GM12878 (cell line): ENCODE data around the gene ZNF79. TPM values are rescaled to one million over a fixed set of nuclear protein-coding genes. Genes with fewer than 3 reads are reported as not detected.

Experiments used
- ATAC-seq: fragments of 200-7000 bp; cut with Tn5 transposase; 3 replicates; pipeline ENCODE4 v1.9.1; 2020; ENCODE audit warnings: mild to moderate bottlenecking, moderate library complexity
- BruUV-seq: library from RNA; stranded (reverse); fragments of 400-500 nt; replicated peaks from 2 replicates; lab custom pipeline; 2021; lab: Mats Ljungman, UMichigan
- CTCF ChIA-PET: fragments of 300-600 bp; sonication (Branson Sonifier 250); formaldehyde crosslinking; extraction: SDS; loops from one replicate; lab custom pipeline; 2021; ENCODE audit warnings: inconsistent platforms; lab: Yijun Ruan, JAX
- POLR2A ChIA-PET: fragments of 350-600 bp; formaldehyde crosslinking; extraction: SDS; loops from one replicate; lab custom pipeline; 2021; ENCODE audit warnings: inconsistent platforms; lab: Charles Lee
- RAD21 ChIA-PET: fragments of 300-600 bp; sonication (Branson Sonifier 250); formaldehyde crosslinking; loops from one replicate; lab custom pipeline; 2023; ENCODE audit warnings: antibody characterized with exemption; ENCODE audit not compliant: unreplicated experiment; lab: Charles Lee
- SMC1A ChIA-PET: fragments of 300-600 bp; sonication (Branson Sonifier 250); formaldehyde crosslinking; loops from one replicate; lab custom pipeline; 2023; ENCODE audit not compliant: unreplicated experiment, uncharacterized antibody; lab: Charles Lee
- DNase-seq: peaks from one replicate; pipeline ENCODE4 v3.0.0-alpha.2; 2011; ENCODE audit warnings: low read depth, low spot score
- FAIRE-seq: peaks from 3 replicates; lab custom pipeline; 2011; peaks lifted over from hg19 to GRCh38; lab: Jason Lieb, UNC
- H2AFZ ChIP-seq: 2 replicates; pipeline ENCODE4 v1.6.0; 2011; ENCODE audit warnings: low read depth, low read length, control low read depth; ENCODE audit not compliant: control insufficient read depth
- H3K27ac ChIP-seq: 2 replicates; pipeline ENCODE4 v1.5.1; 2011; ENCODE audit warnings: control low read depth; ENCODE audit not compliant: control insufficient read depth, insufficient read depth
- H3K27me3 ChIP-seq, 2 experiments: replicated peaks in 1 of 2; 2 replicates each; pipeline versions ENCODE4 v1.6.0 to v1.6.1; 2011; ENCODE audit warnings: low read length in 1 of 2; ENCODE audit not compliant: control insufficient read depth in 2 of 2, insufficient read depth in 2 of 2
- H3K36me3 ChIP-seq, 2 experiments: 2 replicates each; pipeline ENCODE4 v1.5.1; 2011; ENCODE audit warnings: low read length in 1 of 2; ENCODE audit not compliant: control insufficient read depth in 2 of 2, insufficient read depth in 2 of 2
- H3K4me1 ChIP-seq: 2 replicates; pipeline ENCODE4 v1.6.1; 2011; ENCODE audit warnings: mild to moderate bottlenecking, low read length, moderate library complexity, mixed read lengths; ENCODE audit not compliant: control insufficient read depth, insufficient read depth
- H3K4me2 ChIP-seq: 2 replicates; pipeline ENCODE4 v1.6.0; 2011; ENCODE audit warnings: control low read depth; ENCODE audit not compliant: control insufficient read depth, insufficient read depth
- H3K4me3 ChIP-seq: fragments of 200-600 bp; sonication (generic); 2 replicates; pipeline ENCODE4 v1.5.1; 2016
- H3K79me2 ChIP-seq: 2 replicates; pipeline ENCODE4 v1.6.0; 2011; ENCODE audit warnings: low read length; ENCODE audit not compliant: control insufficient read depth, insufficient read depth
- H3K9ac ChIP-seq: 2 replicates; pipeline ENCODE4 v1.8.0; 2011; ENCODE audit warnings: low read length, control low read depth, mixed read lengths; ENCODE audit not compliant: control insufficient read depth, insufficient read depth
- H3K9me3 ChIP-seq: replicated peaks from 3 replicates; pipeline ENCODE4 v1.5.1; 2011; ENCODE audit warnings: mild to moderate bottlenecking, low read length; ENCODE audit not compliant: control insufficient read depth, insufficient read depth
- H4K20me1 ChIP-seq: 2 replicates; pipeline ENCODE4 v1.6.0; 2011; ENCODE audit not compliant: control insufficient read depth, insufficient read depth
- BCLAF1 ChIP-seq: fragments of 450-650 bp; IDR thresholded peaks from 2 replicates; pipeline ENCODE4 v1.6.1; 2017; ENCODE audit warnings: antibody characterized with exemption, mild to moderate bottlenecking, moderate library complexity
- BRCA1 ChIP-seq: IDR thresholded peaks from 2 replicates; pipeline ENCODE4 v1.6.1; 2011; ENCODE audit warnings: low read depth, low read length, improper control_type of control experiment
- MYC ChIP-seq: IDR thresholded peaks from 2 replicates; pipeline ENCODE4 v1.6.1; 2011; ENCODE audit warnings: mild to moderate bottlenecking, low read length, moderate library complexity, inconsistent platforms; ENCODE audit not compliant: insufficient read depth, insufficient replicate concordance, insufficient read length, severe bottlenecking
- NFYB ChIP-seq: IDR thresholded peaks from 2 replicates; pipeline ENCODE4 v1.6.1; 2011; ENCODE audit warnings: low read depth, mild to moderate bottlenecking, low read length, improper control_type of control experiment, moderate library complexity; ENCODE audit not compliant: insufficient read depth
- PAX5 ChIP-seq: IDR thresholded peaks from 2 replicates; pipeline ENCODE4 v1.6.1; 2011; ENCODE audit warnings: low read depth, low read length, borderline replicate concordance
- POLR2A ChIP-seq: IDR thresholded peaks from 2 replicates; pipeline ENCODE4 v1.6.1; 2011; ENCODE audit warnings: low read depth, mild to moderate bottlenecking, low read length
- PRDM15 ChIP-seq: fragments of 450-650 bp; formaldehyde crosslinking; IDR thresholded peaks from 2 replicates; pipeline ENCODE4 v1.4.0; 2020; ENCODE audit warnings: mild to moderate bottlenecking, moderate library complexity
- RB1 ChIP-seq: fragments of 450-650 bp; formaldehyde crosslinking; IDR thresholded peaks from 2 replicates; pipeline ENCODE4 v1.6.1; 2017; ENCODE audit warnings: mild to moderate bottlenecking, borderline replicate concordance
- REST ChIP-seq: IDR thresholded peaks from 2 replicates; pipeline ENCODE4 v1.6.1; 2012; ENCODE audit warnings: mild to moderate bottlenecking, low read depth, low read length
- SMC3 ChIP-seq: IDR thresholded peaks from 2 replicates; pipeline ENCODE4 v1.6.1; 2011; ENCODE audit warnings: low read length, improper control_type of control experiment, borderline replicate concordance
- SREBF1 ChIP-seq: IDR thresholded peaks from 2 replicates; pipeline ENCODE4 v1.6.1; 2012; ENCODE audit warnings: mild to moderate bottlenecking, low read length
- SRF ChIP-seq, 2 experiments: IDR thresholded peaks; 2 replicates each; pipeline ENCODE4 v1.6.1; 2011; ENCODE audit warnings: low read depth in 2 of 2, low read length in 2 of 2, mild to moderate bottlenecking in 1 of 2, moderate library complexity in 1 of 2
- WGBS: methylation state at CpG from one replicate; pipeline ENCODE4 v1.1.6; 2016; ENCODE audit warnings: low lambda C conversion rate; ENCODE audit not compliant: insufficient replicate concordance, insufficient coverage; ENCODE audit errors: missing lambda C conversion rate; 5-methylcytosine and 5-hydroxymethylcytosine counted together
- in situ Hi-C: fragments of 300-500 bp; cut with MboI; formaldehyde crosslinking; loops from 9 replicates; pipeline ENCODE4 v1.14.3; 2018; ENCODE audit warnings: mixed read lengths
- intact Hi-C: fragments of 100-400 bp; cut with micrococcal nuclease; formaldehyde crosslinking; loops from one replicate; pipeline ENCODE4 v1.14.2; 2022; ENCODE audit not compliant: unreplicated experiment
- polyA plus RNA-seq, 11 experiments: library from polyadenylated mRNA; depleted of rRNA in 4 of 11; unstranded in 6 of 11; stranded (reverse) in 5 of 11; fragments of >200 nt; fragmentation: Nextera tagmentation in 4 of 11; fragmentation: Illumina TruSeq in 1 of 11; extraction: Ambion mirVana in 4 of 11; extraction: Trizol in 1 of 11; gene quantifications; 1 replicate in 1 of 11; 2 replicates in 10 of 11; pipeline versions ENCODE4 v1.2.1 to v1.2.3, GENCODE V29; 2011 to 2016; ENCODE audit warnings: inconsistent platforms in 2 of 11, missing spikeins in 2 of 11, low read depth in 1 of 11
- total RNA-seq, 4 experiments: library from RNA; depleted of rRNA in 3 of 4; stranded (reverse); fragments of >200 nt in 3 of 4; fragmentation: Illumina TruSeq in 1 of 4; extraction: Trizol in 1 of 4; gene quantifications; 2 replicates each; pipeline versions ENCODE4 v1.2.1 to v1.2.3, GENCODE V29; 2013 to 2021

The ZNF79 gene
- total and polyA plus RNA-seq, 10 of the 15 experiments (the other 5 are each of a cell fraction or from before 2014, with no cell fraction given): 1.8 to 14.1 (median 11.7) TPM

GRCh38 chr9:127393645-127394044 is 30.5 kb upstream of the ZNF79 start:
- FAIRE-seq (no peak), ATAC-seq (no peak), DNase-seq (no peak)
- ChIA-PET CTCF (interaction anchor here (0.6 to 1.2 kb wide), 2 partner anchors 13 to 586 kb away, joined by 3 read pairs; no protein-coding TSS in a partner anchor), SMC1A (interaction anchor here (0.8 to 1.6 kb wide), 4 partner anchors 9 to 80 kb away, joined by 3 to 4 read pairs (median 3); no protein-coding TSS in a partner anchor), POLR2A (no interaction called here), RAD21 (interaction anchor here (0.6 kb wide), 1 partner anchor 83 kb away, joined by 3 read pairs; no protein-coding TSS in a partner anchor)
- Histone ChIP-seq H3K27me3 (no peaks in the 10 kb centered on the region), H3K9me3 (no peaks in the 10 kb centered on the region), H3K27ac (no peak overlapping the region), H3K4me2 (no peak overlapping the region), H3K79me2 (peaks cover 9% of the 10 kb centered on the region), H3K4me1 (peaks cover 28% of the 10 kb centered on the region), H4K20me1 (no peaks in the 10 kb centered on the region), H3K9ac (no peak overlapping the region), H2AFZ (no peak overlapping the region), H3K36me3 (no peaks in the 10 kb centered on the region), H3K4me3 (no peak overlapping the region)
- in situ Hi-C loops (no loop called here), intact Hi-C loops (no loop called here)
- BruUV-seq: no TSS peak
- 97% methylated on average over 2 of the region's 2 CpGs for WGBS
- TF ChIP-seq PRDM15 (no peak), POLR2A (no peak), BCLAF1 (no peak), SMC3 (no peak), NFYB (no peak), BRCA1 (no peak), PAX5 (no peak), REST (no peak), MYC (no peak), SRF (IDR thresholded peaks at IDR 0.05; ENCODE audit: low read depth in 2 of 2, low read length in 2 of 2) (no peak), SREBF1 (no peak), RB1 (no peak)
